Jurkat, Clone E6-1 (cell line): ENCODE results near the gene ARL16.
A peak's percentile ranks its signal among the peaks of the same experiment; 100 is the strongest.

Source experiments
- DNase-seq: peaks from one replicate; pipeline ENCODE4 v3.0.0-alpha.2; 2011; ENCODE audit warnings: low read depth, low spot score
- H3K4me3 ChIP-seq: 2 replicates; pipeline ENCODE4 v1.5.1; 2011; ENCODE audit warnings: mild to moderate bottlenecking, low read length, control low read depth, moderate library complexity

The ARL16 gene

DNA sequence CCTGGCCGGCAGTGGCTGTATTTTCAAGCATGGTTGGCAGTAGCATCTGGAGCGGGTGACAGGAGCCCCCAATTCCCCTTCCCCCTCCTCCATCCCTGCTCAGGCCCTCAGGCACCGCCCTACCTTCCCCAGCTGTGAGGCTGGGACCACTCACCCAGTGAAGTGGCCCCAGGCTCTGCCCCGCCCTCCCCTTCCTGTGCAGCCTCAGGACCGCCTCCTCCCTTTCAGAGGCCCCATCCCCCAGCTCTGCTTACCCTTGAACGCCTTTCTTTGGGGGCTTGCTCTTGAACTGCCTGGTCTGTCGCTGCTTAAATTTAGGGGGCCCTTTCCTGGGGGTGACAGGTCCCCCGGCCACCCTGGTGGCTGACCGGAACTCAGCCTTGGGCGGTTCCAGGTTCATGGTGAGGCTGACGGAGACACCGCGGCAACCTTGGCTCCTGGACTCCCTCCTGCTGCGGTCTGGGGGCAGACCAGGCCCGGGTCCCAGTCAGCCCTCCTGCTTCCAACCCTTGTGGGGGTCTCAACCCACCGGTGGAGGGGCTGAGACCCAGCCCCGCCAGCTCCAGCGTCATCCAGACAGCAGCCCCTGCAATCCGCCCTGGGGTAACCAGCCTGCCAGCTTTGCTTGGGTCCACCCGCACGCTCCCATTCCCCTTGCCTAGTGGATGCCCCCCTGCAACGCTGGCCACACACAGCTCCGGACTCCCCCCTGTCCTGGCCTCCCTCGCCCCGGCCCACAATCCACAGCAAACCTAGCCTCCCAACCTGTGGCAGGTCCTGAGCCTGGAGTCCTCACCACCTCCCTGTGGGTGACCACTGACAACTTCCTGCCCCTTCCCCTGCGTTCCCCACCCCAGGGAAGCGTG, 30.5 kb downstream of the ARL16 start:
- H3K4me3 ChIP-seq: no peak overlapping the region
- no peak for DNase-seq

DNA sequence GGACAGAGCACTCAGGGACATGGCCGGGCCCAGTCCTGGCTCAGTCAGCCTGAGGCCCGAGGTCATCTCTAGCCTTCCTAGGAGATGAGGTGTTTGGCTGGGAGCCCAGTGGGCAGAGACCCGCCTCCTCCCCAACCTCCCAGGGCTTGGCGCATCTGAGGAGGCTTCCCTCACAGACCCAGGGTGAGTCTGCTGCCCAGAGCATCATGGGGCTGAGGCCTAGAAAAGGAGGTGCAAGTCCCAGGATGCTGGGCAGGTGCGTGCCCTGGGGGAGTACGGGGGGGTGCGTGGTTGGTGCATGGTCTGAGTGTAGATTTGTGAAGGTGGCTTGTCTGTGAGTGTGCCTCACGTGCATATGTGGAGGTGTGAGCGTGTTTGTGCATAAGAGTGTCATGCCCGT, 31.9 kb downstream of the ARL16 start:
- DNase-seq: no peak
- H3K4me3 ChIP-seq: no peak overlapping the region

DNA sequence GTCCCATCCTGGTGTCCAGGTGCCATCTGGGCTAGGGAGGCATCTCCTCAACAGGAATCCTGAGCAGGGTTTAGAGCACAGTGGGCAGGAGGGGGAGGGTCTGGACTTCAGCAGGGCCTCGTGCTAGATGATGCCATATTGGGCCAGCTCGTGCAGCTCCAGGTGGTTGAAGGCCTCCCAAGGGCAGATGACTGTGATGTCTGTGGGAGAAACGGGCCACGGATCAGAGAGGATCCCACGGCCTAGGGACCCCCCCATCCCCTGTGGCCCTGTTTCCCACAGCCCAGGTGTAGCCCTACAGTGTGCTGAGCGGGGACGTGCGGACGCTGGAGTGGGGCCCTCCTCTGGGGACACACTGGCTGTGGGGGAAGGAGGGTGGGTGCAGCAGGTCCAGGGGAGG, 32.6 kb downstream of the ARL16 start:
- no peak overlapping the region for H3K4me3 ChIP-seq
- DNase-seq: no peak

DNA sequence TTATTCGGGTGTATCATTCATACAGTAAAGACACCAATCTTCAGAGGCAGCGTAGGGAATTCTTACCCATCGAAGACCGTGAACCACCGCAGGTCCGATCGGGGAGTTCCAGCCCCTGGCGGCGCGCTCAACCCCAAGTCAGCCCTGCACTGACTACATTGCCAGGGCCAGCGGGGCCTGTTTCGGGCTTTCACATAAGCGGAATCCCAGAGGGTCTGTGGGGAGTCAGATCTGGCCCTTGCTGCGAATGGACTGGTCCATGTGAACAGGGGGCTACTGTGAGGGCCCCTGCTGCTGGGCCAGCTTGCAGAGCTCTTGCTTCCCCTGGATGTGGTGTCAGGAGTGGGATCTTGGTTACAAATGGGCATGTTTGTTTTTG, 34.9 kb downstream of the ARL16 start:
- no peak for DNase-seq
- H3K4me3 ChIP-seq: no peak overlapping the region

DNA sequence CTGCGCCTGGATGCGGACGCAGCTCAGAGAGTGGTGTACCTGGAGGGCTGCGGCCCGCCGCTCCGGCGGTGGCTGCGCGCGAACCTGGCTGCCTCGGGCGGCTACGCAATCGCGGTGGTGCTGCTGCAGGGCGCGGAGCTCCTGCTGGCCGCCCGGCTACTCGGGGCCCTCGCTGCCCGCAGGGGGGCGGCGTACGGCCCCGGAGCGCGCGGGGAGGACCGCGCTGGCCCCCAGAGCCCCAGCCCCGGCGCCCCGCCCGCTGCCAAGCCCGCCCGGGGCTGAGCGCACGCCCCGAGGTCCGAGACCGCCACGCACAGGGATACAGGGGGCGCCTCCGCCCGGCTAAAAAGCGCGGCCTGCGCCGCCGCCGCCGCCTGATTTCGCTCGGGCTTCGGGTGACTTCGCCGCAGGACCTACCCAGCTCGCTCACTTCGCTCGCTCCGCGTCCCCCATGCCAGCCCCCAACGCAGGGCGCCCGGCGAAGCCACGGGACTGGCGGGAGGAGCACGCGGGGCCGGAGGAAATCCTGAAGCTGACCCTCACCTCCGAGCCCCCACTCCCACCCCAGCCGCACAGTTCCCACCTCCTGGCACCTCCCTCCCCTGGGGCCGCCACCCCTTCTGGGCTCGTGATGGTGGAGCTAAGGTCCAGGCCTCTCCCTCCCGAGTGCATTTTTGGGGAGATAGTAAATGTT, 35.4 kb downstream of the ARL16 start:
- no peak overlapping the region for H3K4me3 ChIP-seq
- DNase-seq: no peak

DNA sequence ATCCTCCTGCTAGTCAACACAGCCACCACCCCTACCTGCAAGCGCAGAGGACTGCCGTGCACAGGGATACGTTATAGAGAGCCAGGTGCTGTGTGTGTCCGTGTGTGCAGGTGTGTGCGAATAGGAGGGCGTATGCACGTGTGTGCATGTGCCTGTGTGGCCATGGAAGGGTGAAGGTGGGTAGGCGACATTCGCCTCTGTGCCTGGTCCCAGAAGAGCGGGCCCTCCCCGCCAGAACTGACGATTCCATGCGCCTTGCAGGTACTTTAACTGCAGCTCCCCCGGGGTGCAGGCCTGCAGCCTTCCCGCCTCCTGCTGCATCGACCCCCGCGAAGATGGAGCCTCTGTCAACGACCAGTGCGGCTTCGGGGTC, 36.0 kb downstream of the ARL16 start:
- DNase-seq: no peak
- H3K4me3 ChIP-seq: no peak overlapping the region

DNA sequence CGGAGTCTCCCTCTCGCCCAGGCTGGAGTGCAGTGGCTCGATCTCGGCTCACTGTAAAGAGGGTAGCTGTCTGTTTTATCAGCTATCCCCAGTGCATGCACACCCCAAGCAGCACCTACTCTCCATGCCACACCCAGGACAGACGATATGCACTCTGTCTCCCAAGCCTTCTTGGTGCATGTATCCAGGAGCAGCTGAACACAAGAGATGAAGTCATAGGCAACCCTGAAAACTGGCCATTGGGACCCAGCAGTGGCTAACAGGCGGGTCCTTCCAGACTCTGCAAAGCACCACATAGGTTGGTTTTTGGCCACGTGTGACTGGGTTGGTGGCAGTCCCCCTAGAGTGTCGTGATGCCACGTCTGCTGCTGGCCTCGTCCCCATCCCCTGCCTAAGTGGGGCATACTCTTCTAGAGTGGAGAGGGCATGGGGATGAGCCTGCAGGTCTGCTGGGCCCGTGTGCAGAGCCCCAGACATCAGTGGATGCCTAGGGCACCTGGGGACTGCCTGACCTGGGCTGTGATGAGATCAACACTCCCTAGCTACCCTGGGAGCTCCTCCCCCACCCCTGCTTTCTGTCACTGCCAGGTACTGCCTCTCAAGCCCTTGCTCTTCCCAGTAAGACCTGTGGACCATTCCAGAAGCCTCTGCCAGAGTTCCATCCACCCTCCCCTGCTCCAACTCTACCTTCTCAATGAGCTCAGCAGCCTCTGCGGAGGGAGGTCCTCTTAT, 36.6 kb downstream of the ARL16 start:
- no peak for DNase-seq

DNA sequence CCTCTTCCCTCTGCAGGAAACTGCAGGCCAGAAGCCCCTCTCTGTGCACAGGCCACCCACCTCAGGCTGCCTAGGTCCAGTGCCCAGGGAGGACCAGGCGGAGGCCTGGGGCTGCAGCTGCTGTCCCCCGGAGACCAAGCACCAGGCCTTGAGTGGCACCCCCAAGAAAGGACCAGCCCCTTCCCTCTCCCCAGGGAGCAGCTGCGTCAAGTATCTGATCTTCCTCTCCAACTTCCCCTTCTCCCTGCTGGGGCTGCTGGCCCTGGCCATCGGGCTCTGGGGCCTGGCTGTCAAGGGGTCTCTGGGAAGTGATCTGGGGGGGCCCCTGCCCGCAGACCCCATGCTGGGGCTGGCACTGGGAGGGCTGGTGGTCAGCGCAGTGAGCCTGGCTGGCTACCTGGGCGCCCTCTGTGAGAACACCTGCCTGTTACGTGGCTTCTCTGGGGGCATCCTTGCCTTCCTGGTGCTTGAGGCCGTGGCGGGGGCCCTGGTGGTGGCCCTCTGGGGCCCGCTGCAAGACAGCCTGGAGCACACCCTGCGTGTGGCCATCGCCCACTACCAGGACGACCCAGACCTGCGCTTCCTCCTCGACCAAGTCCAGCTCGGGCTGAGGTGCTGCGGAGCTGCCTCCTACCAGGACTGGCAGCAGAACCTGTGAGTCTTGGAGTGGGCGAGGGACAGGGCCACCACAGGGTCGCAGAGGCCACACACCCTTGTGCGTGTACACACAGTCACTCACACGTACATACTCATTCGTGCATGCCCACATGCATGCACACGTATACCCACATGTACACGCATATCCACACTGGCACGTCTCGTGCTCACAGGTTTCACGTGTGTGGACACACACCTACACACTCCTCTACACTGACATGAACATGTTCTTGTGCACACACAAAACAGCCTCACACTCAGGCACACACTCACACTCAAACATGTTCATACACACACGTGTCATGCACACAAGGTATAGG, 38.3 kb downstream of the ARL16 start:
- DNase-seq: no peak
- no peak overlapping the region for H3K4me3 ChIP-seq

More for the DNA sequence above, 36.6 kb downstream of the ARL16 start:
- H3K4me3 ChIP-seq: no peak overlapping the region

DNA sequence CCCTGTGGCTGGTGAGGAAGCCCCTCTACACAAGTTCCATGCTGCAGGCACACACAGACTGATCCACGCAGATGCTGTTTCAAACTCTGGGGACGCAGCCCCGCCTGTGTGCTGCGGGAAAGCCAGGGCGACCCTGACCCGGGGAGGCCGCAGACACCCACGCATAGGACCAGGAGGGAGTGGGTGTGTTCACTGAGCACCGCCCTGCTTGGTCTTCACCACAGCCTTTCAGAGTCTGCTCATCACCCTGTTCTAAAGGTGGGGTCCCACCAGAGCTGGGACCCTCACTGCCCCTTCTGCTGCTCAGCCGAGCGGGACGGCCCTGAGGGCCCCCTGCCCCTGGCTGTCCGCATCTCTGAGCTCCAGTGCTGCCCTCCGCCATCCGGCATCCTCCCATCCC, 39.1 kb downstream of the ARL16 start:
- DNase-seq: no peak
- no peak overlapping the region for H3K4me3 ChIP-seq

DNA sequence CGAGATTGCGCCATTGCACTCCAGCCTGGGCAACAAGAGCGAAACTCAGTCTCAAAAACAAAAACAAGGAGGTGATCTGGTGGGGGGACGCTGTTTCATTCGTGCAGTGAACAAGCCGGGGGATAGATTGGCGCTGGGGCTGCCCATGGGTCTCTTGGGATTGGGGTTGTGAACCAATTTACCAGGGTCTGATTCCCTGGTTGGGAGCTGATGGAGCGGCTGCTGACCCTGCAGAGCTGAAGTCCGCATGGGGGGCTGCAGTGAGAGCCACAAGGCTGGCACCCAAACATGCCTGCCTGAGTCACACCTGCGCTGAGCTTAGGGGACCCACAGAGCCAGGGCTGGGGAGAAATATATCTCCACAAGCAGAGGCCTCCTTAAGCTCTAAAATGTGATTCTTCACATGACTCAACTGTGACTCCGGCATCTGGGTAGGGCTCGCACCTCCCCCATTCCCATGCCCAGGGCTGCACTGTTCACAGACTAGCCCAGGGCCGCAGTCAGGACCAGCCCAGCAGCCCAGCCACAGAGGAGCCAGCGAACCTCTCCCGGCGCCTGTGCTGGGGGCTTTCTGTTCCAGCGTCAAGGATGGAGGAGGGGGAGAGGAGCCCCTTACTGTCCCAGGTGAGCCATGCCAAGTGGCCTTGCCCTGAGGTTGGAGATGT, 41.6 kb downstream of the ARL16 start:
- no peak overlapping the region for H3K4me3 ChIP-seq
- no peak for DNase-seq

DNA sequence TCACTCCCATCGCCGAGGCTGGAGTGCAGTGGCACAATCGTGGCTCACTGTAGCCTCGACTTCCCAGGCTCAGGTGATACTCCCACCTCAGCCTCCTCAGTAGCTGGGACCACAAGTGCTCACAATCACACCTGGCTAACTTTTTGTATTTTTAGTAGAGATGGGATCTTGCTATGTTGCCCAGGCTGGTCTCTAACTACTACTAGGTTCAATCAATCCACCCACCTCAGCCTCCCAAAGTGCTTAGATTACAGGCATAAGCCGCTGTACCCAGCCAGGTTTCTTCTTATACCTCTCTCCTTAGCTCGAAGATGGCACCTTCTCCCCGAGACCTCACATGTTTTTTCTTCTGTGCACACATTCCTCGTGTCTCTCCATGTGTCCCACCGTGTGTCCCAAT, 43.6 kb downstream of the ARL16 start:
- DNase-seq: no peak
- H3K4me3 ChIP-seq: no peak overlapping the region

DNA sequence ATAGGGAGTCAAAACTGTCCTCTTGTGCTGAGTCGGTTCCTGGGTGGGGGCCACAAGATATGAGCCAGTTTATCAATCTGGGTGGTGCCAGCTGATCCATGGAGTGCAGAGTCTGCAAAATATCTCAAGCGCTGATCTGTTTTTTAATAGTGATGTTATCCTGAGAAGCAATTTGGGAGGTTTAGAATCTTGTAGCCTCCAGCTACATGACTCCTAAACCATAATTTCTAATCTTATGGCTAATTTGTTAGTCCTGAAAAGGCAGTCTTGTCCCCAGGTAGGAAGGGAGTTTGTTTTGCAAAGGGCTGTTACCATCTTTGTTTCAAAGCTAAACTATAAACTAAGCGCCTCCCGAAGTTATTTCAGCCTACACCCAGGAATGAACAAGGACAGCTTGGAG, 44.9 kb downstream of the ARL16 start:
- H3K4me3 ChIP-seq: no peak overlapping the region
- DNase-seq: no peak

DNA sequence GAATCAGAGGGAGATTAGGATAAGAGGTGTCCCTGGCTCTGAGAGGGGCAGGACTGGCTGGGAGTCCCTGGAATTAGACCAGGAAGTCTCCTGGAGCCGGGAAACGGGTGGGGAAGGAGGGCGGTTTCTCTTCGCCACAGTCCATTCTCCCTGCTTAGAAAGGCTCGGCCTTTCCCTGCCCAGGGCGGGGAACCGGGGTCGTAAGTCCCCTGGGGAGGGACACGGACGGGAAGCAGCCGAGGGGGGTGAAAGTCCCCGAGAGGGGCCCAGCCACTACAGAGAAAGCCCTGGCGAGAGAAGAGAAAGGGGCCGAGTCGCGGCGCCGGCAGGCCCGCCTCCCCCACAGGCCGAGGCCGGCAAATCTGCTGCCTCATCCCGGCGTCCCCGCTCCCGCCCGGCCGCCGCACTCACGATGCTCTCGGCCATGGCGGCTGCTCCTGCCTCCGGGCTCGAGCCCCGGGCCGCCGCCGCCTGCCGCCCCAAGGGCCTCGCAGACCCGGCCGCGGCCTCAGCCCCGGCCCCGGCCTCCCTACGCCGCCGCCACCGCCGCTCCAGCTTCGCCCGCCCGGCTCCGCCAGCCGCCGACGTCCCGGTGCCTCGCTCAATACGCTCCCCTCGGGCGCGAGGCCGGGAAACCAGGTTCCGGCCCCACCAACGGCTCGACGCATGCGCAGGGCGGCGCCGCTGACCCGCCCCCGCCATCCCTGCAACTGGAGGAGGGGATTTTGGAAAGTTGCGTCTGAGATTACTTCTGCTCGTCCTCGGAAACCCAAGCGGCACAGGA, 46.9 kb downstream of the ARL16 start, which contains the start of the genes NPLOC4 and TSPAN10:
Gene NPLOC4 (minus strand): TSS at position 608 of the 784 bp plus-strand sequence. CDS start 182 bp downstream, at position 426.
Gene TSPAN10 (plus strand): TSS at position 692 of the 784 bp plus-strand sequence. CDS start 5,217 bp downstream, outside the sequence.
- H3K4me3 ChIP-seq: peak within 1 kb of the TSS; percentile 97
- DNase-seq: peak; percentile 68

DNA sequence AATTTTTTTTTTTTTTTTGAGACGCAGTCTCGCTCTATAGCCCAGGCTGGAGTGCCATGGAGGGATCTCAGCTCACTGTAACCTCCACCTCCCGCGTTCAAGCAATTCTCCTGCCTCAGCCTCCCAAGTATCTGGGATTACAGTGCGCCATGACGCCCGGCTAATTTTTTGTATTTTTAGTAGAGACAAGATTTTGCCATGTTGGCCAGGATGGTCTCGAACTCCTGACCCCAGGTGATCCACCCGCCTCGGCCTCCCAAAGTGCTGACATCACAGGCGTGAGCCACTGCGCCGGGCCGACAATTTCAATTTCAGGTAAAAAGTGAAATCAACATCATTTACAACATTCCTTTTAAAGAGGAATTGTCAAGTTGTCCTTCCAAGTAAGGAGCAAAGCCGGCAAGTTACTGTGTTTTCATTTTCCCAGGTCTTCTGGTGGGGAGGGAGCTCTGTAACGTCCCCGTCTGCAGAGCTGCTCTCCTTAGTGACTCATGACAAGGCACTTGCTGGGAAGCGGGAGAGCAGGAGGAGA, 47.6 kb downstream of the ARL16 start:
- no peak for DNase-seq
- peak overlapping the region; percentile 97 for H3K4me3 ChIP-seq

DNA sequence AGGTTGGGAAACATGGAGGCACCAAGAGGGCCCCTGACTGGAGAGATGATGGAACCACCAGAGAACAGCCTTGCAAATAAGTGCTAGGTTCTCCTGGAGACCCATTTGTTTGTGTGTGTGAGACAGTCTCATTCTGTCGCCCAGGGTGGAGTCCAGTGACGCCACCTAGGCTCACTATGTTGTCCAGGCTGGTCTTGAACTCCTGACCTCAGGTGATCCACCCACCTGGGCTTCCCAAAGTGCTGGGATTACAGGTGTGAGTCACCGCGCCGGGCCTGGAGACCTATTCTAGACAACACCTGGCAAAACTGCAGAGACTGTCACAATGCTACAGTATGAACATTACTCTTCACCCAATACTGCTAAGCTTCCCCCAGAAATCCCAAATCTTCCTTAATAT, 48.2 kb downstream of the ARL16 start:
- peak overlapping the region; percentile 97 for H3K4me3 ChIP-seq
- no peak for DNase-seq

DNA sequence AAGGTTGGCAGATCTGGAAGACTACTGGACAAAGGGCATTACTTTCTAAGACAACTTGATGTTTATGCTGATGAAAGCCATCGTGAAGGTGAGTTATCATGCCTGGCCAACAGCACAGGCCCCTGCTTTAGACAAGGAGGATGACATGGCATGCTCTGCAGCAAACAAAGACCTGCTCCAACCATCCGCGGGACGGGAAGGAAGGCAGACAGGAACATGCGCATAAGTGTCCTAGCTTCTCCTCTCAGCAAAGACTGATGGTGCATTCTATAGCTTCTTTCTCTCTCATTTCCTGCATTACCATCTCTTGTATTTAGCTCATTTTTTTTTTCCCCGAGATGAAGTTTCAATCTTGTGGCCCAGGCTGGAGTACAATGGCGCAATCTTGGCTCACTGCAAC, 52.1 kb downstream of the ARL16 start:
- no peak overlapping the region for H3K4me3 ChIP-seq
- DNase-seq: no peak
